ENCODE results near the gene DSG2.

DNA sequence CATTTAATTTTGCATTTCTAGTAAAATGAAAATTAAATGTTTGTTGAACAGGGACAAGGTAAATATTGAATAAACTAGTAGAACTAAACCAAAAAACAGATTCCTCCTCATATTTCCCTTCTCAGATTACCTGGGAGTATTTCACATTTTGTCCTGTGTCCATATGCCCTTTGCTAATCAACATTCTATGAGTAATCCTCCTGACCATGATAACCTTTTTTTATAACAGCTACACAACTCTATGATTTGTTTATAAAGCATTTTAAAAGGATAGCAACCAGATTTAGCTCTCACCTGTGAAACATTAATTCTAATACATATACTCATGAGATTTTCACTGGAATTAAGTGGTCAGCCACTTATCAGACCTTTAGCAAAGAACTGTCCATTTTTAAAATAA lies 7.1 kb upstream of the DSG2 start:
- TF ChIP-seq, protein P1, sequence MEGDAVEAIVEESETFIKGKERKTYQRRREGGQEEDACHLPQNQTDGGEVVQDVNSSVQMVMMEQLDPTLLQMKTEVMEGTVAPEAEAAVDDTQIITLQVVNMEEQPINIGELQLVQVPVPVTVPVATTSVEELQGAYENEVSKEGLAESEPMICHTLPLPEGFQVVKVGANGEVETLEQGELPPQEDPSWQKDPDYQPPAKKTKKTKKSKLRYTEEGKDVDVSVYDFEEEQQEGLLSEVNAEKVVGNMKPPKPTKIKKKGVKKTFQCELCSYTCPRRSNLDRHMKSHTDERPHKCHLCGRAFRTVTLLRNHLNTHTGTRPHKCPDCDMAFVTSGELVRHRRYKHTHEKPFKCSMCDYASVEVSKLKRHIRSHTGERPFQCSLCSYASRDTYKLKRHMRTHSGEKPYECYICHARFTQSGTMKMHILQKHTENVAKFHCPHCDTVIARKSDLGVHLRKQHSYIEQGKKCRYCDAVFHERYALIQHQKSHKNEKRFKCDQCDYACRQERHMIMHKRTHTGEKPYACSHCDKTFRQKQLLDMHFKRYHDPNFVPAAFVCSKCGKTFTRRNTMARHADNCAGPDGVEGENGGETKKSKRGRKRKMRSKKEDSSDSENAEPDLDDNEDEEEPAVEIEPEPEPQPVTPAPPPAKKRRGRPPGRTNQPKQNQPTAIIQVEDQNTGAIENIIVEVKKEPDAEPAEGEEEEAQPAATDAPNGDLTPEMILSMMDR (IDR thresholded peaks at IDR 0.05 in 8 of 11, conservative IDR thresholded peaks at IDR 0.05 in 3 of 11), result no peak
- TF ChIP-seq POLR2AphosphoS5 (IDR thresholded peaks at IDR 0.05), result no peak
